ENCODE measurements around the gene SP4. TPM values are rescaled to one million over a fixed set of nuclear protein-coding genes. Genes with fewer than 3 reads are reported as not detected.

Gene SP4
- polyA plus RNA-seq, 4 donors: 13.5 to 19.2 (median 15.9) TPM

Other genes starting within 250 kb of the SP4 start
- 10 to 100 TPM in 1 of 4 donors, 1 to 10 TPM in 3; 2.3 to 23.3 (median 3.2) TPM for gene DNAH11, start 115.0 kb downstream of the SP4 start, polyA plus RNA-seq (ENCODE audit: insufficient read length in 4 of 4)

Measured in left renal pelvis (tissue), 4 donors.